CD14-positive monocyte (primary cell): ENCODE data around the gene GALNTL6. TPM values are rescaled to one million over a fixed set of nuclear protein-coding genes. Genes with fewer than 3 reads are reported as not detected.

Experiments
- DNase-seq, 3 donors: peaks; one replicate each; pipeline ENCODE4 v3.0.0-alpha.2; 2011 to 2022
- H2AFZ ChIP-seq: 2 replicates; pipeline ENCODE4 v1.6.0; 2012; ENCODE audit warnings: mild to moderate bottlenecking, low read depth, low read length, inconsistent platforms; ENCODE audit not compliant: insufficient read depth, poor library complexity, severe bottlenecking
- H3K27ac ChIP-seq, 2 donors: 1 replicate in 1 of 2; 2 replicates in 1 of 2; pipeline ENCODE4 v1.5.1; 2012 to 2013; ENCODE audit warnings: low read length in 2 of 2, control low read depth in 1 of 2, inconsistent platforms in 1 of 2, low read depth in 1 of 2, mild to moderate bottlenecking in 1 of 2
- H3K27me3 ChIP-seq, 2 donors: one replicate each; pipeline versions ENCODE4 v1.6.0 to v1.6.1; 2011 to 2013; ENCODE audit warnings: low read length in 2 of 2; ENCODE audit not compliant: control insufficient read depth in 2 of 2, insufficient read depth in 2 of 2
- H3K36me3 ChIP-seq, 2 donors: replicated peaks in 1 of 2; 1 replicate in 1 of 2; 2 replicates in 1 of 2; pipeline versions ENCODE4 v1.5.1 to v1.6.1; 2012 to 2013; ENCODE audit warnings: low read length in 2 of 2, control low read depth in 1 of 2, inconsistent platforms in 1 of 2, mild to moderate bottlenecking in 1 of 2; ENCODE audit not compliant: insufficient read depth in 2 of 2, control insufficient read depth in 1 of 2
- H3K4me1 ChIP-seq, 2 donors: 1 replicate in 1 of 2; 2 replicates in 1 of 2; pipeline versions ENCODE4 v1.5.1 to v1.6.1; 2012 to 2013; ENCODE audit warnings: low read length in 2 of 2, control low read depth in 1 of 2, inconsistent platforms in 1 of 2, mild to moderate bottlenecking in 1 of 2, moderate library complexity in 1 of 2; ENCODE audit not compliant: insufficient read depth in 2 of 2, control insufficient read depth in 1 of 2
- H3K4me2 ChIP-seq: replicated peaks from 2 replicates; pipeline ENCODE3; 2012; ENCODE audit warnings: low read length, moderate library complexity, mild to moderate bottlenecking; ENCODE audit not compliant: poor library complexity, severe bottlenecking; ENCODE audit errors: extremely low read depth
- H3K4me3 ChIP-seq, 3 experiments: fragments of 200-600 bp in 1 of 3; sonication (generic) in 1 of 3; replicated peaks in 1 of 3; 1 replicate in 2 of 3; 2 replicates in 1 of 3; pipeline ENCODE4 v1.5.1; 2011 to 2013; ENCODE audit warnings: low read length in 3 of 3, mild to moderate bottlenecking in 3 of 3, control low read depth in 2 of 3, low read depth in 2 of 3, inconsistent platforms in 1 of 3, moderate library complexity in 1 of 3
- H3K79me2 ChIP-seq: 2 replicates; pipeline ENCODE4 v1.6.0; 2012; ENCODE audit warnings: mild to moderate bottlenecking, control low read depth, inconsistent platforms, low read length, moderate library complexity; ENCODE audit not compliant: insufficient read depth
- H3K9ac ChIP-seq: 2 replicates; pipeline ENCODE4 v1.6.0; 2017; ENCODE audit warnings: low read length, mild to moderate bottlenecking; ENCODE audit not compliant: insufficient read depth, poor library complexity, severe bottlenecking
- H3K9me3 ChIP-seq, 2 donors: replicated peaks in 1 of 2; 1 replicate in 1 of 2; 2 replicates in 1 of 2; pipeline versions ENCODE4 v1.5.1 to v1.6.1; 2012 to 2013; ENCODE audit warnings: low read length in 2 of 2, control low read depth in 1 of 2; ENCODE audit not compliant: control insufficient read depth in 1 of 2, insufficient read depth in 1 of 2
- H4K20me1 ChIP-seq: 2 replicates; pipeline ENCODE4 v1.6.0; 2012; ENCODE audit warnings: mild to moderate bottlenecking, low read length, control low read depth, moderate library complexity; ENCODE audit not compliant: insufficient read depth
- H3K27ac Mint-ChIP-seq, 7 donors: one replicate each; pipeline ENCODE4 v1.8.0; 2020; ENCODE audit warnings: mild to moderate bottlenecking in 7 of 7, mixed read lengths in 7 of 7, moderate library complexity in 6 of 7, inconsistent platforms in 2 of 7
- H3K27me3 Mint-ChIP-seq, 3 donors: one replicate each; pipeline ENCODE4 v1.8.0; 2021 to 2022; ENCODE audit warnings: low read depth in 3 of 3, mild to moderate bottlenecking in 3 of 3, mixed read lengths in 3 of 3, moderate library complexity in 3 of 3, inconsistent platforms in 1 of 3
- H3K36me3 Mint-ChIP-seq, 2 donors: one replicate each; pipeline ENCODE4 v1.8.0; 2020; ENCODE audit warnings: mixed read lengths in 2 of 2, inconsistent platforms in 1 of 2, mild to moderate bottlenecking in 1 of 2
- H3K4me1 Mint-ChIP-seq: one replicate; pipeline ENCODE4 v1.8.0; 2020; ENCODE audit warnings: mild to moderate bottlenecking, mixed read lengths
- H3K4me3 Mint-ChIP-seq, 2 donors: one replicate each; pipeline ENCODE4 v1.8.0; 2020; ENCODE audit warnings: mild to moderate bottlenecking in 2 of 2, mixed read lengths in 2 of 2, moderate library complexity in 1 of 2
- H3K9me3 Mint-ChIP-seq, 7 donors: one replicate each; pipeline ENCODE4 v1.8.0; 2020 to 2022; ENCODE audit warnings: mixed read lengths in 7 of 7, mild to moderate bottlenecking in 6 of 7, moderate library complexity in 6 of 7, inconsistent platforms in 2 of 7
- WGBS: methylation state at CpG from one replicate; pipeline ENCODE4 v1.1.5; 2013; ENCODE audit warnings: missing lambda C conversion rate; ENCODE audit not compliant: insufficient coverage; 5-methylcytosine and 5-hydroxymethylcytosine counted together
- intact Hi-C, 2 donors: fragments of 100-400 bp; cut with micrococcal nuclease; formaldehyde crosslinking; loops; one replicate each; pipeline versions ENCODE4 v1.15.0 to v1.15.1; 2023
- polyA plus RNA-seq, 3 donors: library from polyadenylated mRNA; depleted of rRNA in 1 of 3; unstranded in 2 of 3; stranded (reverse) in 1 of 3; fragments of 300-500 nt in 2 of 3; fragments of >200 nt in 1 of 3; fragmentation: Illumina TruSeq in 2 of 3; gene quantifications; 1 replicate in 2 of 3; 2 replicates in 1 of 3; pipeline ENCODE4 v1.2.3, GENCODE V29; 2012 to 2021
- TF ChIP-seq, protein P1 (sequence below): fragments of 200-600 bp; IDR thresholded peaks from one replicate; pipeline ENCODE4 v1.8.0; 2022; ENCODE audit warnings: antibody characterized with exemption, mild to moderate bottlenecking

The GALNTL6 gene
- polyA plus RNA-seq, 3 donors, result 0.05 TPM; not detected in 2

- WGBS, result no CpG with 5 or more reads among the region's 3 CpGs
- H3K9ac ChIP-seq, result no peak overlapping the region
- no peak overlapping the region for H3K27ac Mint-ChIP-seq
Observed at GRCh38 chr4:172858731-172859230, 1045.6 kb downstream of the GALNTL6 start.

GRCh38 chr4:172865103-172865502 lies 1051.9 kb downstream of the GALNTL6 start:
- no peak overlapping the region for H3K4me3 Mint-ChIP-seq
- no peak overlapping the region for H3K27ac Mint-ChIP-seq
- no peaks in the 10 kb centered on the region for H4K20me1 ChIP-seq
- H3K4me1 ChIP-seq, result no peaks in the 10 kb centered on the region
- no peaks in the 10 kb centered on the region for H3K36me3 Mint-ChIP-seq
- H3K4me2 ChIP-seq, result no peak overlapping the region
- WGBS, result 93% methylated on average over 2 of the region's 2 CpGs
- H3K27me3 ChIP-seq, result no peaks in the 10 kb centered on the region
- TF ChIP-seq, protein P1, sequence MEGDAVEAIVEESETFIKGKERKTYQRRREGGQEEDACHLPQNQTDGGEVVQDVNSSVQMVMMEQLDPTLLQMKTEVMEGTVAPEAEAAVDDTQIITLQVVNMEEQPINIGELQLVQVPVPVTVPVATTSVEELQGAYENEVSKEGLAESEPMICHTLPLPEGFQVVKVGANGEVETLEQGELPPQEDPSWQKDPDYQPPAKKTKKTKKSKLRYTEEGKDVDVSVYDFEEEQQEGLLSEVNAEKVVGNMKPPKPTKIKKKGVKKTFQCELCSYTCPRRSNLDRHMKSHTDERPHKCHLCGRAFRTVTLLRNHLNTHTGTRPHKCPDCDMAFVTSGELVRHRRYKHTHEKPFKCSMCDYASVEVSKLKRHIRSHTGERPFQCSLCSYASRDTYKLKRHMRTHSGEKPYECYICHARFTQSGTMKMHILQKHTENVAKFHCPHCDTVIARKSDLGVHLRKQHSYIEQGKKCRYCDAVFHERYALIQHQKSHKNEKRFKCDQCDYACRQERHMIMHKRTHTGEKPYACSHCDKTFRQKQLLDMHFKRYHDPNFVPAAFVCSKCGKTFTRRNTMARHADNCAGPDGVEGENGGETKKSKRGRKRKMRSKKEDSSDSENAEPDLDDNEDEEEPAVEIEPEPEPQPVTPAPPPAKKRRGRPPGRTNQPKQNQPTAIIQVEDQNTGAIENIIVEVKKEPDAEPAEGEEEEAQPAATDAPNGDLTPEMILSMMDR, result no peak
- no peaks in the 10 kb centered on the region for H3K4me1 Mint-ChIP-seq
- H3K9ac ChIP-seq, result no peak overlapping the region
- no peaks in the 10 kb centered on the region for H3K36me3 ChIP-seq
- intact Hi-C loops, result no loop called here
- no peak overlapping the region for H3K4me3 ChIP-seq
- H2AFZ ChIP-seq, result no peak overlapping the region
- no peak for DNase-seq
- peaks cover 3 to 15% (median 10%) of the 10 kb centered on the region in 7 donors for H3K9me3 Mint-ChIP-seq
- peaks cover 0 to 9% of the 10 kb centered on the region in 2 donors for H3K9me3 ChIP-seq
- peaks cover 3 to 7% (median 5%) of the 10 kb centered on the region in 3 donors for H3K27me3 Mint-ChIP-seq
- H3K27ac ChIP-seq, result no peak overlapping the region
- H3K79me2 ChIP-seq, result no peaks in the 10 kb centered on the region

More at GRCh38 chr4:172858731-172859230, 1045.6 kb downstream of the GALNTL6 start:
- Mint-ChIP-seq H3K9me3 (peaks cover 5 to 17% (median 10%) of the 10 kb centered on the region in 7 donors), H3K27me3 (no peaks in the 10 kb centered on the region), H3K4me1 (no peaks in the 10 kb centered on the region), H3K4me3 (no peak overlapping the region), H3K36me3 (no peaks in the 10 kb centered on the region)
- Histone ChIP-seq H3K79me2 (no peaks in the 10 kb centered on the region), H3K9me3 (peaks cover 0 to 9% of the 10 kb centered on the region in 2 donors), H3K4me1 (no peaks in the 10 kb centered on the region), H3K36me3 (no peaks in the 10 kb centered on the region), H3K27me3 (no peaks in the 10 kb centered on the region), H4K20me1 (no peaks in the 10 kb centered on the region), H3K4me3 (no peak overlapping the region), H3K27ac (no peak overlapping the region), H3K4me2 (no peak overlapping the region), H2AFZ (no peak overlapping the region)
- intact Hi-C loops, result no loop called here
- no peak for DNase-seq
- TF ChIP-seq, protein P1, result no peak
